PFSK-1 (cell line): ENCODE measurements around the gene MPPED1.

Source experiments
- FOXP2 ChIP-seq: optimal IDR thresholded peaks from 2 replicates; pipeline ENCODE3; 2011; ENCODE audit warnings: borderline replicate concordance, control low read depth, inconsistent platforms; ENCODE audit not compliant: insufficient read depth; ENCODE audit errors: extremely low read length, extremely low read depth
- POLR2AphosphoS5 ChIP-seq: IDR thresholded peaks from 2 replicates; pipeline ENCODE4 v1.6.1; 2012; ENCODE audit warnings: low read depth, mild to moderate bottlenecking, control low read depth, low read length, moderate library complexity
- REST ChIP-seq, 2 experiments: IDR thresholded peaks; 2 replicates each; pipeline versions ENCODE4 v1.6.1 to v1.8.0; 2011 to 2012; ENCODE audit warnings: low read depth in 2 of 2, low read length in 2 of 2, control low read depth in 1 of 2, inconsistent platforms in 1 of 2, mild to moderate bottlenecking in 1 of 2, moderate library complexity in 1 of 2; ENCODE audit not compliant: insufficient read depth in 1 of 2
- SIN3A ChIP-seq: IDR thresholded peaks from 2 replicates; pipeline ENCODE4 v1.6.1; 2012; ENCODE audit warnings: mild to moderate bottlenecking, low read length, moderate library complexity, borderline replicate concordance; ENCODE audit not compliant: insufficient read depth
- TAF1 ChIP-seq: IDR thresholded peaks from 2 replicates; pipeline ENCODE4 v1.6.1; 2012; ENCODE audit warnings: low read length, control low read depth, borderline replicate concordance; ENCODE audit not compliant: insufficient read depth

The MPPED1 gene

GRCh38 chr22:43506487-43506886, 94.7 kb downstream of the MPPED1 start:
- TF ChIP-seq SIN3A (no peak), POLR2AphosphoS5 (no peak), TAF1 (no peak), FOXP2 (no peak), REST (IDR thresholded peaks at IDR 0.05; ENCODE audit: insufficient read depth in 1 of 2, low read depth in 2 of 2, low read length in 2 of 2) (no peak)

GRCh38 chr22:43507235-43507634, 95.4 kb downstream of the MPPED1 start:
- no peak for TF ChIP-seq FOXP2
- no peak for TF ChIP-seq POLR2AphosphoS5
- TF ChIP-seq TAF1: no peak
- TF ChIP-seq REST (IDR thresholded peaks at IDR 0.05; ENCODE audit: insufficient read depth in 1 of 2, low read depth in 2 of 2, low read length in 2 of 2): no peak
- no peak for TF ChIP-seq SIN3A

GRCh38 chr22:43508489-43508888, 96.7 kb downstream of the MPPED1 start:
- no peak for TF ChIP-seq REST (IDR thresholded peaks at IDR 0.05; ENCODE audit: insufficient read depth in 1 of 2, low read depth in 2 of 2, low read length in 2 of 2)
- no peak for TF ChIP-seq POLR2AphosphoS5
- no peak for TF ChIP-seq FOXP2
- no peak for TF ChIP-seq SIN3A
- no peak for TF ChIP-seq TAF1

- TF ChIP-seq POLR2AphosphoS5: no peak
- TF ChIP-seq SIN3A: no peak
- no peak for TF ChIP-seq REST (IDR thresholded peaks at IDR 0.05; ENCODE audit: insufficient read depth in 1 of 2, low read depth in 2 of 2, low read length in 2 of 2)
- no peak for TF ChIP-seq TAF1
- no peak for TF ChIP-seq FOXP2
These were observed 97.5 kb downstream of the MPPED1 start for GRCh38 chr22:43509337-43509736.

GRCh38 chr22:43510281-43511070, 98.7 kb downstream of the MPPED1 start:
- TF ChIP-seq REST (IDR thresholded peaks at IDR 0.05; ENCODE audit: insufficient read depth in 1 of 2, low read depth in 2 of 2, low read length in 2 of 2): no peak
- no peak for TF ChIP-seq SIN3A
- TF ChIP-seq FOXP2: no peak
- no peak for TF ChIP-seq POLR2AphosphoS5
- TF ChIP-seq TAF1: no peak
